AG08396 (cell line): ENCODE results near the gene MEIS1.

Experiments
- DNase-seq: peaks from one replicate; pipeline ENCODE4 v3.0.0; 2012; ENCODE audit warnings: low spot score, mixed read lengths

The MEIS1 gene

DNA sequence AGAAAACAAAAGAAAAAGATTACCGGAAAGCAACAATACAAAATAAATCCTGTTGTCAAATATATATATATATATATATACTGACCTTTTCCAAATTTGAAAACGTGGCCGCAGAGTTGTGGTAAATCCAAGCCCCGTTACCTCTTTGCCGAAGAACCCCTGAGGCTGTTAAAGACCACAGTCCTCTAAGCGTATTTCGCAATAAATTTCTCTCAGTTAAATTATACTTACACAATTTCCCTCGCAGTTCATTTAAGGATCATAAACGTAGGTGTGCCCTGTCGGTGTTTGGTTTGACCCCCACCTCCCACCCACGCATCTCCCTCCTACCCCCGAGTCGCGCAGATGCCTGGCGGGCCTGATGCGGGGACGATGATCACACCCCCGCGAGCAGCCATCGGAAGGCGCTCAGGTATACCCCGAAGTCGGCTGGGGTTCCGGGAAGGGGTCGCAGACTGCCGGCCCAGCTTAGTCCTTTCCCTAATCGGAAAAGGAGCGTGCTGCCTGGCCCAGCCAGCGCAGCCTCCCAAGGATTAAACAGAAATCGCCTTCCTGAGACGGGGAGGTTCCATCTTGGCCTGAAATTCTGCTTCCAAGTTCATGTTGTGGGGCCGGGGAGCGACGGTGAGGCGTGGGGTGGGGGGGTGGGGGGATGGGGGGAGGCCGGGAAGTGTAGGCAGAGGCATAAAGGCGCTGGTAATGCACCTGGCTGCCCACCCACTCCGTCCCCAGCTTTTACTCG is 2.9 kb upstream of the MEIS1 start:
- no peak for DNase-seq

DNA sequence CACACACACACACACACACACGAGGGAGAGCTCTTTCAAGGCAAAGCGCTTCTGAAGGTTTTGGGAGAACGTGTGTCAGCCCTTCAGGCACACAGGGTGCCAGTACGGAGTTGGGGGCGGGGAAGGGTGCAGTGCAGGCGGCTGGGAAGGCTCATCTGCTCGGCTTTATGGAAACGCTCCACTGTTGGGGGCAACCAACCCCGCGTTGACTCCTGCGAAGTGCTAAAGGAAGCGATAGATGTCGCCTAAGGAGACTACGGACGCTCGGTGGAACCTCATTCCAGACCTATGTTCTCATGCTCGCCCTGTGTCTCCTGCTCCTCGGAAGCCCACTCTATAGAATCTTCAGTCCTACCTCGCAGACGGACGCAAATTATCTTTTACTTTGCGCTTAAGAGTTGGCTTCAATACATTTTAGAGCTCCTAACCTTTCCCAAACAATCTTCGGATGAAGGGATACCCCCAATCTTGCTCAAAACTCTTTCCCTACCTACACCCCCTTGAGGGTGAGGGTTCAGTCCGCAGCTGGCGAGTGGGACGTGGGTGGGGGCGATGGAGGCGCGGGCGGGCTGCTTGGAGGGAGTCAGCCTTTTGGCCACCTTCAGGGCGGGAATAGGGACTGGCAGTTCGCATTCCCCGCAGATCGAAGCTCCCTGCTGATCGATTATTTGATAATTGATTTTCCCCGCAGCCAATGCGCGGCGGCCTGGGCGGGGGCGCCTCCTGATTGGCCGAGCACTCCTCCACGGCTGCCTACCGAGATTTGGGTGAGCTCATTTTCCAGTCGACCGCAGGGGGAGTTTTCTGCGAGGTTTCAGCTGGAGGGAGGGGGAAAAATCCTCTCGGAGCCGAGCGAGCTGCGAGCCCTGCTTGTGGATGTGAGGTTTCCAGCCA is 1.9 kb upstream of the MEIS1 start:
- peak; percentile 94 for DNase-seq

DNA sequence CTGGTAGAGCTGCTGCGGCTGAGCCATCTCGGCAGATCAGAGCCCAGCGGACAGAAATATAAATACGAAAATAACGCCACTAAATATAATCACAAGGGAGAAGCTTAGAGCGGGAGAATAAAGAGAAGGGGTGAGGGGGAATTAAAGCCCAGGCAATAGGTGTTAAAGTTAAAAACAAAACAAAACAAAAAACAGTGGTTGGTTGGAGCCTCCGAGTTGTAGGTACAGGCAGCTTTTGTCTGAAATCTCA is 1.3 kb upstream of the MEIS1 start:
- DNase-seq, result no peak

DNA sequence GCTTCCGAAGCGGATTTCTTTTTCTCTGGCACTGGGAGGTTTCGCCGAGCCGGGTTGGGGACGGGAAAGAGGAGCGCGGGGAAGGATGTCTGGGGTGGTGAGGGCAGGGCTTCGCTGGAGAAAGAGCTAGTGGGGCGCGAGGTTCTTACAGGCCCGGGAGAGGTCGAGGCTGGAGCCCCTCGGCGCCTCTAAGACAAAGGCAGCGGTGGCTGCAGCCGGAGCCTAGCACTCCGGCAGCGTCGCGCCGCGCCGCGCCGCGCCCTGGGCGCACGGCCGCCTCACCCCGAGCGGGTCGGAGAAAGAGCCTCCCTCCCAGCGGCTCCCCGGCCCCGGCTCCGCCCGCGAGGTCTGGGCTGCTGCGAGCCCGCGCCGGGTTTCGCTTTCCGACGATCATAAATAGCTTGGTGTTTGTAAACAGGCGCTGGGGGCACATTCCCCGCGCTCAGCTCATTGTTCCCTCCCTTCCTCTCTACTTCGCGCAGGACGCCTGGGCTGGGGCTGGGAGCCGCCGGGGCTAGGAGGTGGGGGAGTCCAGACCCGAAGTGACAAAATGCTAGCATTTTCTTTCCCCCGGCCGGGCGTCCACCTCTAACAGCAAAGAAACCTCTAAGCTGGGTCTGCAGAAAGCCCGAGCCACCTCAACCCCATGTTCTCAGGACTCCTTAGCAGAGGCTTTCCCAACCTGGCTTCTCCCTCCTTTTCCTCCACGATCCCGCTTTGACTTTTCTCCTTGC is 813 bp upstream of the MEIS1 start:
- DNase-seq, result peak; percentile 78

DNA sequence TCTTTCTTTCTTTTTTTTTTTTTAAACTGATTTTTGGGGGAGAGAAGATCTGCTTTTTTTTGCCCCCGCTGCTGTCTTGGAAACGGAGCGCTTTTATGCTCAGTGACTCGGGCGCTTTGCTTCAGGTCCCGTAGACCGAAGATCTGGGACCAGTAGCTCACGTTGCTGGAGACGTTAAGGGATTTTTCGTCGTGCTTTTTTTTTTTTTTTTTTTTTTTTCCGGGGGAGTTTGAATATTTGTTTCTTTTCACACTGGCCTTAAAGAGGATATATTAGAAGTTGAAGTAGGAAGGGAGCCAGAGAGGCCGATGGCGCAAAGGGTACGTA is 587 bp downstream of the MEIS1 start:
- DNase-seq, result no peak

DNA sequence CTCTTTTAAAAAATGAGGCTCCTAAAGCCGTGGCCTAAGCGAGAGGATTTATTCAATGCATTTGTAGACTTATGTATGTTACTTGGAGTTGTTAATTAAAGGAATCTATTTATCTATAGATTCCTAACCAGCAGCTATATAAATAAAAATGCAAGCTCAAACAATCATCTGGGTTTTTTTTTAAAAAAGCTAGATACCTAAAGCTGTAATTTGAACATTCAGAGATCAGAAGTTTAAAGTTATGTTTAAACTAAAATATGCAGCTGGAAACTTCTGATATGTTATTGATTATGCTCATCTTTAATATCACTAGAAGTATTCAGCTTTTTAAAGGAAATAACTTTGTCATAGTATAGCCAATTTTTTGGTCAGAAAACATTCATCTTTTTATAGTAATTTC is 1.0 kb downstream of the MEIS1 start:
- DNase-seq, result no peak

DNA sequence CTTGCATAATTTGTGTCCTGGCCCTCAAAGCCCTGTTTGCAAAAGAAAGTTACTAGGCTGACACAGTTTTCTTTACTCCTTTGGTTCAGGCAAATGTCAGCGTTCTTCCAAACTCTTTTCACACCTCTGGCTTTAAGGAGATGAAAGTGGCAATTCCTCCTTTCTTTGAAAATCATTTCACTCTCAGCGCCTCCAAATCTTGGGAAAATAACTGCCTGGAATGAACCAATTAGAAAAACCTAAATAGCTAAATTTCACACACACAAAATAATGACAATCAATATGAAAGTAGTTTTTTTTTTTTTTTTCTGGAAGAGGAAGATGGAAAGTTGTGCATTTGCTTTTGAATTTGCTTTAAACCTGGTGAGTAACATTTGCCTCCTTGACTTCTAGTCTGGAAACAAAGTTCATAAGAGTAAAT is 1.7 kb downstream of the MEIS1 start:
- DNase-seq, result no peak

DNA sequence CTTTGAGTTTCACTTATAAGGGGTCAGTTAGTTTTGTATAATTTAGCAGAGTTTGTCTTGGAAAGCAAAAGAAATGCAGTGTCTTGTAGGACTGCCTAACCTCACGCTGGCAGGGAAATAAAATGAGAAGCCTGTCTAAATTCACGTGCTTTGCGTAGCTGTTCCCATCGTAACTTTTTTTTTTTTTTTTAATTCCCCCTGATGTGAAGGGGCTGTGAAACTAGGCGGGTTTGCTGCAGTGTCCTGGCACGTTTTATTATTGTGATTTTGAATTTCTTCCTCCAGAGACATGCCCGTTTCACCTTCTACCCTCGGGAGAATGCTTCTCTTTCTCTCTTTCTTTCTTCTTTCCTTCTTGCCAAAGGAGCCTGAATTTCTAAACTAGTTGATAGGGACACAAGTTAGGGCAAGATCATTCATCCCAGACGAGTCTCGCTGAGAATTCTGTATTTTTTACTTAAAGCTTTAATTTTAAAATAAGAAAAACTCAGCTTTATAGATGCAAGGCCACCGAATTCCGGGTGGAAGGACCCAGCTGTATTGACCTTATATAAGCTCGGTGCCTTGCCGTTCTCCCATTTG is 2.3 kb downstream of the MEIS1 start:
- no peak for DNase-seq

DNA sequence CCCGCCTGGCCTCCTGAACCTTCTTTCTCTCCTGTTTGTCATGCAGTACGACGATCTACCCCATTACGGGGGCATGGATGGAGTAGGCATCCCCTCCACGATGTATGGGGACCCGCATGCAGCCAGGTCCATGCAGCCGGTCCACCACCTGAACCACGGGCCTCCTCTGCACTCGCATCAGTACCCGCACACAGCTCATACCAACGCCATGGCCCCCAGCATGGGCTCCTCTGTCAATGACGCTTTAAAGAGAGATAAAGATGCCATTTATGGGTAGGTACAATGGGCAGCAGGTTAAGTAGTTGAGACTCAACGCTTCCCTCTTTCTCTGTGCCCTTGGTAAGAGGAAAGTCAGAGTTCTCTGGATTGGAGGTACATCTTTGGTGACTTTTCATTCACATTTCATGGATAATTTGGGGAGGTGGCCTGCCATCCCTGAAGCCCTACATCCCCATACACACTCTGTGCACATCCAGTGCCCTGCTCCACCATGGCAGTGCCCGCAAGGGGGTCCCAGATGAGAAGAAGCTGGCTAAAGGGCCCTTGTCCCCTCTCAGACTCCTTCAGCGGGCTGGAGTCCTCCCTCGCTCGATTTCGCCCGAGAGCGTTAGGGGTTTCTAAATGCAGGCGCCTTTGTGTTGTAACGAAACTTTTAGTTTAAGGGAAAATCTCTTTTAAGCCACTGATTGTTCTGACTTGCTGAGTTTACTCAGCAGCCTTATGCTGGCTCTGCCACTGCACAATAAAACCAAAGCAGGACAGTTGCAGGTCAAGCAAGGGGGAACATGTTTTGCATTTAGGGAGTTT is 3.0 kb downstream of the MEIS1 start:
- no peak for DNase-seq

DNA sequence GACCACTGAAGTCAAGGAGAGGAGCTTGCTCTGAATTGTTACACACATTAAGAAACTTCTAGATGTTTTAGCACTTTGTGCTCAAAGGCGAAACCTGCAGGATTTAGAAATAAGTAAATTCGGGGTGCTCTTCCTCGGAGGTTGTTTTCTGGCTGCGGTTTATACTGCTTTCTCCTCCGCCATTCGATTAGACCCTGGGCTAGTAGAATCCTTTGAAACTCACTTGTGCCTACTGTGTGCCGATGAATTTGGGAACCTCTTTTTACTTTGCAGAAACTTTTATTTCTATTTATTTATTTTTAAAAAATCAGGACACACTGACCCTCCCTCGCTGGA is 3.5 kb downstream of the MEIS1 start:
- no peak for DNase-seq

DNA sequence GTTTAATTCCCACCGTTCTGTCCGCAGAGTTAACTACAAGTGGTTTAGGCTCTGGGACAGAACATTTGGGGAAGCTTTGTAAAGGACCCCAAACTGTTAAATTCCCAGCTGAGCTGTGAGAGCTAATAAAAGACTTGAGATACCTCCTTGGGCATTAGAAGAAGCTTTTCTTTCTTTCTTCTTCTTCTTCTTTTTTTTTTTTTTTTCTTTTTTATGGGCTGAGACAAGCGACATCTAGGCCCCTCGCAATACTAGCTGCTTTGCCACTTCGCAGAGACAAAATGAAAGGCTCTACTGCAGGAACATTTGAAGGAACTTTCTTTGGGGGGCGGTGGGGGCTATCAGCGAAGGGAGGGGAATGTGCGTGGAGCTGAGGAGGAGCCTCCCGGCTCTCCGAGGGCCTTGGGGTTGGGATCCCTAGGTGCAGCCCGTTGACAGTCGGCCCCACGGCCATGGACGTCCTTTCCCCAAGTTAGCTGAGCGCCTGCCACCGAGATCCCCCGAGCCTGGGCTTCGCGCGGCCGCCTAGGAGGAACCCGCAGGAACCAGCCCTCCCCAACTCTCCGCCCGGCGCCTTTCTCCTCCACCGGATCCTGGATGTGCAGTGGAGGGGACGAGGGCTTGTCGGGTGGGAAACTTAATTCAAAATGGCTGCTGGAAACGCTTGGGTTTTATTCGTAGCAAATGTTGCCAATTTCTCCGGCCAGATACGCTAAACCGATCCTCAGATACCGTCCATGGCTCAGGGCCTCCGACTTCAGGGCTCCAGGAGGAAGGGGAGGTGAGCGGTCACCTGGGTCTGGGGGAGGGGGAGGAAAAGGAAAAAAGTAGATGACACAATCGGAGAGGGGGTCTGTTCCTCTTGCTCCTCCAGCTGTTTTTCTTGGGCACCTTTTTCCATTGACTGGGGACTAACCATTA is 4.2 kb downstream of the MEIS1 start:
- no peak for DNase-seq

DNA sequence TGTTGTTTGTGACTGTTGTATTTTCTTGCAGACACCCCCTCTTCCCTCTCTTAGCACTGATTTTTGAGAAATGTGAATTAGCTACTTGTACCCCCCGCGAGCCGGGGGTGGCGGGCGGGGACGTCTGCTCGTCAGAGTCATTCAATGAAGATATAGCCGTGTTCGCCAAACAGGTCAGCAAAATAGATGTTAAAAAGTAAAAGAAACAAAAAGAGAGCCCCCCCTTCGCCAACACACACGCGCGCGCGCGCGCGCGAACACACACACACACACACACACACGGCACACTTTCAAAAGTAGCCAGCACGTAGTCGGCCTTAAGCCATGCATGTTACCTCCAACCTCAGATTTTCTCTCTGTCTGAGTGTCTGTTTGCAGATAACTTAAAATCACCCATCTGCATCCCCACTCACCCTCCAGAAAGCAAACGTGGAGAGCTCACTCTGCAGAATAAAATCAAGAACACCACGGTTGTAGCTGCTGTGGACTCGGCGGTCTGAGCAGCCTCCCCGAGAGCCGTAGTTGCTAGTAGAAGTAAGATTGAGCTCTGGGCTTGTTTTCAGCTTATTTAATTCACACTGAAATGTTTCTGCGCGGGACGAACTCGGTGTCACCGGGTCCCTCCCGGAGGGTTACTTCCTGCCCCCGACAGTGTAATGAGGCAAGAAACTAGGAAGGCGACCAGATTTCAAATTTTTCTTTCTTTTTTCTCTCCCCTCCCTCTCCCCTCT is 5.1 kb downstream of the MEIS1 start:
- DNase-seq, result no peak

DNA sequence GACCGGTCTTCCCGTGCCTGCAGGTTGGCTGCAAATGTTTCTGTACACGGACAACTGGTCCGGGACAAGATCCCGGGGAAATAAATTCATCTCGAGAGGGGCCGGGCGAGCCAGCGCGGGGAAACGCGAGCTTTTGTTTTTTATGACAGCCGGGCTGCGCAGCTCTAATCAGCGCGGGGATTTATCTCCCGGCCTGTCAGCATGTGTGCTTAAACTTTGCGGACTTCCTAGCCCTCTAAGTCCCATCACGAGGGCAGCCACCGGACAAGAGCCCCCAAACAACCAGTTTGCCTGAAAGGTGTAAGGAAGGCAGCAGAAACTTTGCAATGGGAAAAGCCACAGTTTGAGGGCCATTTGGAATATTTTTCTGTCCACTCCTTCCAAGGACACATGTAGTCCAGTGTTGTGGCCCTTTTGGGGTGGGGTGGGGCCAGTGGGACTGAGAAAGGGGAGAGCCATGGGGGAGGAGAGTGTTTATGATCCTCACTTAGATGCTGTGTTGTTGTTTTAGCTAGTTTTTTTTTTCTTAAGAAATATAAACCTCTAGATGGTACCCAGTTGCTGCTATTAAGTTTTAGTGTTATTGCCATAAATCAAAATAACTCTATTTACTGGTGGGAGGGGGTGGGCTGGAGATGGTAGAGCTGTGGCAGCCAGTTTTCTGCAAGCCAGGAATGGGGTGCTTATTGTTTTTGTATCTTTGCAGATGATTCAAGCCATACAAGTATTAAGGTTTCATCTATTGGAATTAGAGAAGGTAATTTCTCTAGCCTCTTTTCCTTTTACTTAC is 6.0 kb downstream of the MEIS1 start:
- no peak for DNase-seq

DNA sequence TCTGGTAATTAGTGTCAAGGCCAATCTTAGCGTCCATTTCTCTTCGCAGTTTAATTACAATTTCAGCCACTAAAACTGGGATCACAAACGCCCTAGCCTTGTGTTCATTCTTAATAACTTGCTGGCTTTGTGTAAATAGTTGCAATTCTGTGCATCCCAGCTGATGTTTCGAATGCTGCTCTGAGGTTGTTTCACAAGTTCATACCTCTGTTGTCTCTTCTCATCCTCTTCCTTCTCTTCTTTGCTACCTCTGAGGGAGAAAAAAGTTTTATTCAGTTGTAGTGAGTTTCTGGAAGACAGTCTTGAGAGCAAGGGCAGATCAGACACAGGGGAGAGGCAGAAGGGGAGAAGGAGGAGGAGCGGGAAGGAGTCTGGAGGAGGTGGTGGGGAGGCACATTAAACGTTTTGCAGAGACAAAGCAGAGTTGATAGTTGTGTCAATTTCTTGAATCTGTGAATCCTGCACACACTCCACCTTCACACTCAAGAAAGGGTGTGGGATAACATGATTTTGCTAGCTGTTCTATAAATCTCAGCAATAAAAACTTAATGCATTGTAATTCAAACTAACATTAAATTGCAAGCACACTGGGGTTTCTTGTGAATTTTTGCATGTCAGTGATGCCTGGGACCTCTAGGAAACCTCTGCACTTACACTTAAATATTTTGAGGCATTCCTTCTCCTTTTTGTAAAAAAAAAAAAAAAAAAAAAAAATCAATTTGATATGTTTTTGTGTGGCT is 6.8 kb downstream of the MEIS1 start:
- no peak for DNase-seq

DNA sequence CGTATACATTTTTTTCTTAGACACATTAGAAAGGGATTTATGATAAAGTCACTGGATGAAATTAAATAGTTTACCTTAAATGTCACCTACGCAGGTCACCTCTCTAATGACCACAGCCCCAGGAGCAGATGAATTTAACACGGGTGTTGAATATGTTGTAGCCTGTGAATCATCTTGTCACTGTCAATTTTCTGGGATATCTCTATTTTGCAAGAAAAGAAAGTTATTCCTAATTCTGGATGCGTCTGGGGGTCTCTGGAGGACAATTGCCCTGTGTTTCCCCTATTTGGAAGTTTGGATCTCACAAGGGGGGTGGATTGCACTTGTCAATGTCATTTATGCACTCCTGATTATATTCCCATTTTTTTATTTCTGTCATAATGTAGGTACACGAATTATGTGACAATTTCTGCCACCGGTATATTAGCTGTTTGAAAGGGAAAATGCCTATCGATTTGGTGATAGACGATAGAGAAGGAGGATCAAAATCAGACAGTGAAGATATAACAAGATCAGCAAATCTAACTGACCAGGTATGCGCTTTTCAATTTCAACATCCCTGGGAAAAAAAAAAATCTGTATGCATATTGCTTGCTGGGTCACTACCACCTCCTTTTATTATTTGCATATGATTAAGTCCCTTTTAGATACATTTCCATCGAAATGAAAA is 7.7 kb downstream of the MEIS1 start:
- no peak for DNase-seq

DNA sequence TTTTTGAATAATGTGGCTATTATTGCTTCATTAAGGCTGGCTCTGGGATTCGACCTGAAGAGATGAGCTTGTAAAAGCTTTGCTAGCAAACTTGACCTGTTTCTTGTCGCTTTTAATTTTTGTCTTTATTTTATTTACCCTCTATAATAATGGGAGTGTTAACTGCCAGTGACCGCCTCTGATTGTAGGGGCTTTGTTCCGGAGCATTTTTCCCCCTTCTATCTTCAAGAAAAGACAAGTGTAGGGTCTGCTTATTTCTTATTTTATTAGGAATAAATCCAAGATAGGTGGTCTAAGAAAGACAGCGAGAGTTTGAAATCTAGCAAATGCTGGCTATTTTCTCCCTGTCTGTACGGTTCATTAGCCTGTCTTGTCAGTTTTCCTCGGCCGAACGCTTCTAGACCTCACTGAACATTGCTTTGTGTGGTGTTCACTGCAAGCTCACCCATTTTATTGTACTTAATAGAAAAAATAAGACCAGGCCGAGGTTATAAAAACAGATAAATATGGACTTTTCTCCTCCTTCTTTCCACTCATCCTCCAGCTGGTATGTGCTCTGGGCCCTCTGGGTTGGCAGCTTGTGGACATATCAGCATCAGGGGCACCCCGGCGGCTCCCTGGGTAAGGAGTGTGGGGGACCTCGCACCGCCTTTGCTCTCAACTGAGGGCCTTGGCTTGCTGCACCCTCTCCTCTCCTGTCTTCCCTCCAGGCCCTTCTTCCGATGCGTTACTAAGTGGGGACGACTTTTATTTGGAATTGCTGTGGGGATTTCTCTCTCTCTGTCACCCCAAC is 8.5 kb downstream of the MEIS1 start:
- no peak for DNase-seq
